Hepatocyte (in vitro differentiated cells): ENCODE data around the gene TMEM45A. TPM values are rescaled to one million over a fixed set of nuclear protein-coding genes. Genes with fewer than 3 reads are reported as not detected.

Experiments used
- DNase-seq: peaks from one replicate; pipeline ENCODE4 v3.0.0-alpha.2; 2016; ENCODE audit warnings: low spot score
- H2AFZ ChIP-seq: fragments of 200-600 bp; sonication (generic); 2 replicates; pipeline ENCODE4 v1.6.0; 2016; ENCODE audit warnings: antibody characterized with exemption, mild to moderate bottlenecking
- H3K27ac ChIP-seq: fragments of 200-600 bp; sonication (generic); 2 replicates; pipeline ENCODE4 v1.5.1; 2016; ENCODE audit warnings: mild to moderate bottlenecking
- H3K27me3 ChIP-seq: fragments of 200-600 bp; sonication (generic); 2 replicates; pipeline ENCODE4 v1.6.1; 2016
- H3K36me3 ChIP-seq: fragments of 200-600 bp; sonication (generic); replicated peaks from 2 replicates; pipeline ENCODE4 v1.5.1; 2016; ENCODE audit warnings: low read depth; ENCODE audit not compliant: insufficient read depth
- H3K4me1 ChIP-seq: fragments of 200-600 bp; sonication (generic); 2 replicates; pipeline ENCODE4 v1.5.1; 2016; ENCODE audit warnings: mild to moderate bottlenecking, moderate library complexity; ENCODE audit not compliant: insufficient read depth
- H3K4me2 ChIP-seq: fragments of 200-600 bp; sonication (generic); 2 replicates; pipeline ENCODE4 v1.6.0; 2016
- H3K4me3 ChIP-seq: fragments of 200-600 bp; sonication (generic); 2 replicates; pipeline ENCODE4 v1.5.1; 2016; ENCODE audit warnings: mild to moderate bottlenecking
- H3K79me2 ChIP-seq: fragments of 200-600 bp; sonication (generic); 2 replicates; pipeline ENCODE4 v1.6.0; 2017; ENCODE audit warnings: mild to moderate bottlenecking
- H3K9me2 ChIP-seq: fragments of 200-600 bp; sonication (generic); replicated peaks from 2 replicates; pipeline ENCODE4 v1.6.0; 2017; ENCODE audit warnings: mild to moderate bottlenecking; ENCODE audit not compliant: insufficient read depth
- H3K9me3 ChIP-seq: fragments of 200-600 bp; sonication (generic); 2 replicates; pipeline ENCODE4 v1.5.1; 2016; ENCODE audit warnings: low read depth, mild to moderate bottlenecking
- H4K20me1 ChIP-seq: fragments of 200-600 bp; sonication (generic); 2 replicates; pipeline ENCODE4 v1.6.0; 2016; ENCODE audit warnings: mild to moderate bottlenecking; ENCODE audit not compliant: insufficient read depth, poor library complexity, severe bottlenecking
- CTCF ChIP-seq: fragments of 200-600 bp; sonication (generic); IDR thresholded peaks from 2 replicates; pipeline ENCODE4 v1.5.1; 2016; ENCODE audit warnings: antibody characterized with exemption, mild to moderate bottlenecking; ENCODE audit not compliant: poor library complexity
- EZH2 ChIP-seq: fragments of 200-600 bp; sonication (generic); IDR thresholded peaks from 2 replicates; pipeline ENCODE4 v1.6.1; 2016; ENCODE audit warnings: antibody characterized with exemption, mild to moderate bottlenecking, borderline replicate concordance
- EZH2phosphoT487 ChIP-seq: fragments of 200-600 bp; sonication (generic); IDR thresholded peaks from one replicate; pipeline ENCODE4 v1.6.1; 2018; ENCODE audit warnings: antibody characterized with exemption, mild to moderate bottlenecking, low read depth, moderate library complexity; ENCODE audit not compliant: unreplicated experiment, severe bottlenecking
- WGBS: methylation state at CpG from one replicate; pipeline ENCODE4 v1.1.6; 2016; ENCODE audit warnings: low lambda C conversion rate; ENCODE audit errors: missing lambda C conversion rate; 5-methylcytosine and 5-hydroxymethylcytosine counted together
- polyA plus RNA-seq: library from polyadenylated mRNA; unstranded; fragments of >200 nt; fragmentation: Nextera tagmentation; extraction: Ambion mirVana; gene quantifications from 2 replicates; pipeline ENCODE4 v1.2.1, GENCODE V29; 2016
- total RNA-seq: library from RNA; depleted of rRNA; stranded (reverse); fragments of >200 nt; gene quantifications from 2 replicates; pipeline ENCODE4 v1.2.3, GENCODE V29; 2014

The TMEM45A gene
- total and polyA plus RNA-seq, 2 experiments from 2014 or later = 82.6 to 88.0 TPM

GRCh38 chr3:100521439-100521845 lies 29.0 kb downstream of the TMEM45A start:
- Histone ChIP-seq H4K20me1 (no peaks in the 10 kb centered on the region), H3K36me3 (no peaks in the 10 kb centered on the region), H3K27ac (no peak overlapping the region), H3K4me3 (no peak overlapping the region), H3K79me2 (peaks cover 4% of the 10 kb centered on the region), H2AFZ (no peak overlapping the region), H3K9me2 (no peaks in the 10 kb centered on the region), H3K4me1 (no peaks in the 10 kb centered on the region), H3K9me3 (no peaks in the 10 kb centered on the region), H3K27me3 (no peaks in the 10 kb centered on the region), H3K4me2 (no peak overlapping the region)
- DNase-seq = no peak
- 97% methylated on average over 10 of the region's 10 CpGs for WGBS
- TF ChIP-seq EZH2 = no peak
- no peak for TF ChIP-seq CTCF
- TF ChIP-seq EZH2phosphoT487 = no peak

GRCh38 chr3:100522125-100522524 lies 29.7 kb downstream of the TMEM45A start:
- H3K27me3 ChIP-seq = no peaks in the 10 kb centered on the region
- H4K20me1 ChIP-seq = no peaks in the 10 kb centered on the region
- no peaks in the 10 kb centered on the region for H3K9me2 ChIP-seq
- H3K4me3 ChIP-seq = no peak overlapping the region
- no peak overlapping the region for H3K27ac ChIP-seq
- peaks cover 3% of the 10 kb centered on the region for H3K79me2 ChIP-seq
- no peaks in the 10 kb centered on the region for H3K9me3 ChIP-seq
- H3K4me1 ChIP-seq = no peaks in the 10 kb centered on the region
- no peak for TF ChIP-seq EZH2phosphoT487
- TF ChIP-seq EZH2 = no peak
- TF ChIP-seq CTCF = no peak
- no peak for DNase-seq
- no peak overlapping the region for H2AFZ ChIP-seq
- 93% methylated on average over 3 of the region's 3 CpGs for WGBS
- H3K4me2 ChIP-seq = no peak overlapping the region
- H3K36me3 ChIP-seq = no peaks in the 10 kb centered on the region

GRCh38 chr3:100523050-100523760 lies 30.8 kb downstream of the TMEM45A start:
- 95% methylated on average over 4 of the region's 4 CpGs for WGBS
- Histone ChIP-seq H3K36me3 (no peaks in the 10 kb centered on the region), H3K4me1 (no peaks in the 10 kb centered on the region), H3K9me2 (no peaks in the 10 kb centered on the region), H3K9me3 (no peaks in the 10 kb centered on the region), H3K4me3 (no peak overlapping the region), H3K27ac (no peak overlapping the region), H3K4me2 (no peak overlapping the region), H2AFZ (no peak overlapping the region), H4K20me1 (no peaks in the 10 kb centered on the region), H3K27me3 (no peaks in the 10 kb centered on the region), H3K79me2 (no peaks in the 10 kb centered on the region)
- TF ChIP-seq CTCF (no peak), EZH2 (no peak), EZH2phosphoT487 (no peak)
- no peak for DNase-seq
